Hematopoietic multipotent progenitor cell treated with erythropoietin and hydrocortisone succinate and interleukin-3 and kit ligand, for 8 days (in vitro differentiated cells): ENCODE measurements around the gene GABARAP.

Source experiments
- DNase-seq: peaks from one replicate; pipeline ENCODE4 v3.0.0-alpha.2; 2015

The GABARAP gene

DNA sequence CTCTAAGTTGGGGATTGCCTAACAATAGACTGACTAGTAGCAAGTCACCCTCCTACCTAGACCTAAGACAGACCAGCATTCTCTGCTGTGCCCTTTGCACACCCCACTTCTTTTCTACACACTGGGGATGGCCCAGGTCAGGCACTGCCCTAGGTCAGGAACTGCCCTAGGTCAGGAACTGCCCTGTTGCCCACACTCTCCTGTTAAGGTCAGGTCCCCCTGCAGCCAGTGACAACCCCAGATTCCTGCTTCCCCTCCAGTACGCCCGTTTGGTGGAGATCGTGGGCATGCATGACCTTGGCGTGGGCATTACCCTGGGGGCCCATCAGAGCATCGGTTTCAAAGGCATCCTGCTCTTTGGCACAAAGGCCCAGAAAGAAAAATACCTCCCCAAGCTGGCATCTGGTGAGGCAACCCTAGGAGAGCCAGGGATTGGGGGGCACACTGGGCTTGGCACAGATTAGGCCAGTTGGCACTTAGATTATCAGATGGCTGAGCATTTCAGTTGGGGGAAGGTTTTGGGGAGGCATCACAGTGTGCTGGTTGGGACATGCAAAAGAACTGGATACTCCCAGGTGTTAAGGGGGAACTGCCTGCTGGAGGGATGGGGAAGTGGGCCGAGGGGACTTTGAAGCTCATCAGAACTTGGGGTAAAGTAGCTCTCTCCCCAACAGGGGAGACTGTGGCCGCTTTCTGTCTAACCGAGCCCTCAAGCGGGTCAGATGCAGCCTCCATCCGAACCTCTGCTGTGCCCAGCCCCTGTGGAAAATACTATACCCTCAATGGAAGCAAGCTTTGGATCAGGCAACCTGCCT lies 20.8 kb downstream of the GABARAP start:
- DNase-seq, result peak; percentile 18

- peak; percentile 83 for DNase-seq
Measured at GRCh38 chr17:7220593-7221277, 21.5 kb downstream of the GABARAP start.

DNA sequence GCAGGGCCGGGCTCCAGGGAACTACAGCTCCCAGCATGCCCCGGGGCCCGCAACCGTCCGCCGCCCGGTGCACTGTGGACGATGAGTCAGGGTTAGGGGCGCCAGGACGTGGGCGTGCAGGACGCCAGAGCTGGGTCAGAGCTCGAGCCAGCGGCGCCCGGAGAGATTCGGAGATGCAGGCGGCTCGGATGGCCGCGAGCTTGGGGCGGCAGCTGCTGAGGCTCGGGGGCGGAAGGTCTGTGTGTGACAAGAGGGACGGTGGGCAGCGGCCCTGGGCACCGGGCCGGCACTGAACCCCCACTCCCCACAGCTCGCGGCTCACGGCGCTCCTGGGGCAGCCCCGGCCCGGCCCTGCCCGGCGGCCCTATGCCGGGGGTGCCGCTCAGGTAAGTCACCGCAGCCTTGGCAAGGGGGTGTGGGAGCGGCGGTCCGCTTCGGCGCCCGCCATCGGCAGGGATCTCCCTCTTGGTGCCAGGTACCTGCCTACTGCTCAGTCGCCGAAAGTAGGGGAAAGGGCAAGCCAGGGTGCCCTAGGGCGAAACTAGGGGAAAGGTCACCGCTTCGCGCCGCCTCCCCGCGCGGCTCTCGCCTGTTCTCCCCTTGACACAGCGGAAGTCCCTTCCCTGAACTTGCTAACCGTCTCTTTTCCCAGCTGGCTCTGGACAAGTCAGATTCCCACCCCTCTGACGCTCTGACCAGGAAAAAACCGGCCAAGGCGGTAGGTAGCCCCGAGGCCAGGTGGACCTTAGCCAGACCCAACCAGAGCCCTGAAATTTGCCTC lies 22.2 kb downstream of the GABARAP start, which contains the start of the genes ACADVL and DLG4:
ACADVL (plus strand) TSS at position 127 of the 781 bp plus-strand sequence; CDS start at position 174, 47 bp downstream.
DLG4 (minus strand) TSS at position 25 of the 781 bp plus-strand sequence.
- peak; percentile 85 for DNase-seq

DNA sequence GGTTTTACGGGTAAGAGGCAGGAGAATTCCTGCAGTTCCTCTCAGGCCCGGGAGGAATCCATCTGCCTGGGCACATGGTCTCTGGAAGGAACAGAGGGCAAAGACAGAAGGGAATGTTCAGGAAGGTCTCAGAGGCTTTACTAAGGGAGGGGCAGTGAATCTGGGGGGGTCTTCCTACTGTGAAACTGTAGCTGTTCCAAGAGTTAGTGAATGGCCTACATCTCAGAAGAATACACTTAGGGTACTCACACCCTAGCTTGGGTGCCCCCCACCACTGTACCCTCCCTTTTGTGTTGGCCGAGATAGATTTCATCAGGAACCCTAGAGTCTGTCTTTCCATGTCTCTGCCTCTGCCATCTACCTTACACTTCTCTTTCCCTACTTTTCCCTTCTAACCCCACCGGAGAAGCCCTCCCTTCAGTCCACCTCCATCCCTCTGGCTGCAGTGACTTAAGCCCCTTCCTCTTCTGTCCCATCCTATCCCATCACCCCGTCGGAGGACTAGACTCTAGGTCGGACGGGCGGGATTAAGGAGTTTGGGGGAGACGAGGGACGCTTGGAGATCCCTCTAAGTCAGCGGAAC lies 22.9 kb downstream of the GABARAP start:
- no peak for DNase-seq

GRCh38 chr17:7218758-7219157 lies 23.5 kb downstream of the GABARAP start:
- DNase-seq, result no peak

GRCh38 chr17:7218166-7218565 lies 24.1 kb downstream of the GABARAP start:
- DNase-seq, result peak; percentile 22

- DNase-seq, result peak; percentile 67
Measured at GRCh38 chr17:7217113-7217987, 24.9 kb downstream of the GABARAP start.

- no peak for DNase-seq
Measured at GRCh38 chr17:7216242-7217112, 25.8 kb downstream of the GABARAP start.

DNA sequence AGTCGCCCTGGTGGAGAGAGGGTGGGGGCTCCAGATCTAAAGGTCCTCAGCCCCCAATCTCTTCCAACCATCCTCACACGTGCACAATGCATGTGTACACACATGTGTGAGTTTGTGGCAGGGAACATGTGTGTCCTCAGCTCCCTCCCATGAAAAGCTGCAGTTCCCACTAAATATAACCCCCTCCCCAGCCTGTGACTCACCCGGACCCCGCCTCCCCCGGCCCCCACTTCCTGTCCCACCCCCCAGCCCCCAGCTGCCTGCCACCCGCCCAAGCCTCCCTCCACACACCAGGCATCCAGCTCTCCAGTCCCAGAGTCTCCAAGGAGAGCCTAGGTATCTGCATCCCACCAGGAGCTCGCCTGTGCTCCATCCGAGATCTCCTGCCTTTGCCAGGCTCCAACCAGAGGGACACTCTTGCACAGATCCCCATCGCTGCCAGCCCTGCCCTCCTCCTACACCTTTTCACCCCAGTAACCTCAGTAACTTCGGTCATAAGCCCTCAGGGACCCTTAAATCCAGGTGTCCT lies 26.5 kb downstream of the GABARAP start:
- DNase-seq, result no peak

DNA sequence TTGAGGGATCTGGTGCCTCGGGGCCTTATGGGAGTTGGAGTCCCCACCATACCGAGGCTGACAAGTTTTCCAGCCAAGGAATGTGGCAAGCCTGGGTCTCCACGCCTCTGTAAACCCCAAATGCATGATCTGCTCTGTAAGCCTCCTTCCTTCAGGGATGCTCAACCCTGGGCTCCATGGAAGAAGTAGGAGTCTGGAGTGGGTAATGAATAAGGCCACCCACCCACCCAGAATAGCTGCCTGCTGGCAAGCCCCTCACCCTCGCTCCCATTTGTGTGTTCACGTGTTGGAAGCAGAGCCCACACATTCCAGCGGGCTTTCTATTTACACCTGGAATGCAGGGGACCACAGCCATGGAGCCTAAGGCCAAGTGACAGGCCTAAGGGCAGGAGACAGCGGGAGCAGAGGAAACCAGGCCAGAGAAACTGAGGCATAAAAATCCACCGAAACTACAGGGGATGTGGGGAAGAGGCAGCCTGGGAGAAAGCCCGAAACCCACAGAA lies 27.1 kb downstream of the GABARAP start:
- no peak for DNase-seq

GRCh38 chr17:7214300-7215135 lies 27.7 kb downstream of the GABARAP start:
- DNase-seq, result peak; percentile 98

DNA sequence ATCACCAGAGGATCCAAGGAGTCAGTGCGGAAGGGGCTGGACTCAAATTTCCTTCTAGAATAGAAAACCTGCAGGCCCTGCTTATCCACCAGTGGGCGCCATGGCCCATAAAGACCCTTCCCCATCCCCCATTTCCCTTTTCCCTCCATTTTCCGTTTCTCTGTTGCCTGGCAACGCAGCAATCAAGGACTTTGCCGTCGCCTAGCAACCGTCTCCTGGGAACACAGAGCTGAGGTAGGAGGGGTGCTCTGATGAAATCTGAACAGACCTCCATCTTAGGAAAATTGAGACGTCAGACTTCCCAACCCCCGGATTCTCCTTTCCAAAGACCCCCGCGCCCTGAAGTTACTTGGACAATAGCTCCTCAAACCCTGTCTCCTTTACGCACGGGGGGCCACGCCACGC lies 28.4 kb downstream of the GABARAP start:
- DNase-seq, result peak; percentile 81

DNA sequence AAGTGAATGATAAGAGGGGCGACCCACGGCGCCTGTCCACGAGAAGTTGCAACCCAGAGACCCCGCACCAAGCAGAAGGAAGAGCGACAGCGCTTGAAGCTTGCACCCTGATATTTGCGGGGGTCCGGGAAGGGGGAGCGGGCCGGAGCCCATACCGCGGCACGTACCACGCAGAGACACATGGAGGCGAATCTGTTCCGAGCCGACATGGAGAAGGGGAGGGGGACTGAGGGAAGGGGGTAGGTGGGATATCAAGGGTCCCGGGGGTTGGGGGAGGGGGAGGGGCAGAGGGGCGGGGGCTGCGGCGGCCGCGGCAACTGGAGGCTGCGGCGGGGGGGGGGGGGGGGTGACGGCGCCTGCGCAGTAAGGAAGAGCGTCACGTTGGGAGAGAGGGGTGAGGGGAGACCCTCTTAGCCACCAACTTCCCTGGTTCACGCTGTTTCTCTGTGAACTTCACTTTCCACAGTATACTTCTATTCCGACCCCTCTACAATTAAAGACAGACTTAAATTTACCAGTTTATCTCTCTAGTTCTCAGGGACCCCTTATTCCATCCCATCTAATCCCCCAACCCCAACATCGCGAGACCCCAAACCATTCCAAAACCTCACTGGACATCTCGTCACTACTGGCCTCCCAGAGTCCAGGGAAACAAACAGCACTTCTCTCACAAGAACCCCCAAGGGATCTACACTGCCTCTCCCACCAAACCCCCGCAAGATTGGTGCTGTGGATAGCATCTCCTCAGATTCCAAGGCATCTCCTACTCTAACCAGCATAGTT lies 30.6 kb downstream of the GABARAP start:
- DNase-seq, result no peak

- no peak for DNase-seq
Measured at GRCh38 chr17:7208754-7209460, 33.3 kb downstream of the GABARAP start.

DNA sequence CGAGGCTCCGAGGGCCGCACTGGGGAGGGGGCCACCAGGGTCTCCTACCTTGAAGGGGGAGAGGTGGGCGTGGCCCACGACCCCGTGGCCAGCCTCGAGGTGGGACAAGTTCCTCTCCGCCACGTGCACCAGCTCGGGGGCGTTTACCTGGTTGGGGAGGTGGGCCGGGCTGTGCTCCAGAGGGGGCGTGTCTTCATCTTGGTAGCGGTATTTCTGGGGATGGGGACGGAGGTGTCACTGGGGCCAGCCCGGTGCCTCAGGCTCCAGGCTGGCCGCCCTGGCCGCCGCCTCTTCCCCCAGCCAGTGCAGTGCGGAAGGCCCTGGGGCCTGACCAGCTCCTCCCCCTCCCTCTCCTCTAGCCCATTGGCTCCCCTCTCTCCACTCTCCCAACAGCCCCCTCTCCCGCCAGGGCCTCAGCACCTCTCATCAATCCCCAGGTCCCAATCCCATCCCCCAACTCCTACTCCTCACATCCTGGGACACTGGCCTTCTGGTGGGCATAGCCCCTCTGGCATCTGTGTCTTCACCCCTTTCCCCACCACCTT lies 34.1 kb downstream of the GABARAP start:
- DNase-seq, result no peak

GRCh38 chr17:7207120-7208001 lies 34.9 kb downstream of the GABARAP start:
- no peak for DNase-seq
